ENCODE results near the gene CACNA1S.

The CACNA1S gene

DNA sequence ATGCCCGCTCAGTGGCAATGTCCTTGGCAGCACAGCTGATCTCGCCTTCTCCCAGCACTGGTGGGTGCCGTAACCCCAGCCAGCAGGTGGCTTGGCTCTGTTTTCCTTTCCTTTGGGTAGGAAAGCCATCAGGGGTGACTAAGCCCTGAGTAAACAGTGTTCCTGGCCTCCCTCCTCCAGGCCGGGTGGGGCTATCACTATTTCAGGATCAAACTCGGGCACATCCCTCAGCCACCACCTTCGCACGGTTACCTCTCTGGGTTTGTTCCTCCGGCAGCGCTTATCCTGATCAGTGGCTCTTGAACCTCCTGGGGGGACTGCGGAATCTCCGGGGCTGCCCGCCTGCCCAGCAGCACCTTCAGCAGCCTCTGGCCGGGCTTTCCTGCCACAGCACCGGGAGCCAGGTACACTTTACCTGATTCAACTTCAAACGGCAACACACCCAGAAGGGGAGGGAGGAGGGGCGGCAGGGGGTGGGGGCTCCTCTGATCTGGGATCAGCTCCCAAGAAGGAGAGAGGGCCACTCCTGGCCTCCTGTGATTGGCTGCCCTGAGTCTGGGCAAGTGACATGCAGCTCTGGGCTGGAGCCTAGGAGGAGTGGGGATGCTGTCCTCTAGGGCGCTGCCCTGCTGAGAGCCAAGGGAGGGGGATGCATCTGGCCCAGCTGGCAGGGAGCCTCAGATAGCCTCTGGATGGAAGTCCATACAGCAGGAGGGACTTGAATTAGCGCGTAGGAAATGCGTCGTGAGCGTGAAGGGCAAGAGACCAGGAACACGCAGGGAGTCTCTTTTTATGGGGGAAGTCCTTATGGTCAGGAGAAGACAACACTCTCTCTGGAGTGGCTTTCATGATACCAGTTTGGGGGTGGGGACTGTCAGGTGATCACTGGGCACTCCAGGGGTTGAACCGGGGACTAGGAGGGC is 14.9 kb upstream of the CACNA1S start, which contains the start of gene ASCL5:
Gene ASCL5 (minus strand): TSS at position 353 of the 923 bp plus-strand sequence. CDS start 11,812 bp downstream, outside the sequence.
- no peak within 1 kb of the TSS for H2AFZ ChIP-seq (ENCODE audit: low read length)
- no peak for DNase-seq

DNA sequence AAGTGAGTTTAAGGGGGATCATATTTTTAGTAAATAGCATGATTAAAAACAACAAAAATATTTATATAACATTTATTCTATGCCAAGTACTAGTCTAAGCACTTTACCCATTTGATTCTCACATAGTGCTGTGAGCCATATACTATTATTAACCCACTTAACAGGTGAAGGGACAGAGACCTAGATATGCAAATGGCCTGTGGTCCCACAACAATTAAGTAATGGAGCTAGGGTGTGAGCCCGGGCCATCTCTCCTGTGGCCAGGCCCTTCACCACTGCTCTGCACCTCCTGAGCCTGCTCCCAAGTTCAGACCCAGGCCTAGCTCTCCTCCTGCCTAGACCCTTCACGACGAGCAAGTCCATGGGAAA is 14.2 kb upstream of the CACNA1S start:
- Histone ChIP-seq H3F3A (ENCODE audit: insufficient read depth, low read length) (no peaks in the 10 kb centered on the region), H3K27ac (ENCODE audit: low read length) (no peak overlapping the region), H3K79me2 (ENCODE audit: low read length) (no peaks in the 10 kb centered on the region)

More for the DNA sequence above, 14.9 kb upstream of the CACNA1S start, which contains the start of gene ASCL5:
- Histone ChIP-seq H3K27ac (ENCODE audit: low read length) (no peak within 1 kb of the TSS), H3K79me2 (ENCODE audit: low read length) (no peaks in the 10 kb centered on the region), H3K4me3 (ENCODE audit: low read length) (no peak within 1 kb of the TSS), H3K4me2 (ENCODE audit: low read depth, low read length) (no peak within 1 kb of the TSS), H3F3A (ENCODE audit: insufficient read depth, low read length) (no peaks in the 10 kb centered on the region), H3K9me2 (replicated peaks; ENCODE audit: insufficient read depth, low read length) (no peaks in the 10 kb centered on the region), H4K20me1 (ENCODE audit: insufficient read depth, low read length) (no peaks in the 10 kb centered on the region), H3K9me3 (replicated peaks; ENCODE audit: insufficient read depth, low read length) (no peaks in the 10 kb centered on the region), H3K4me1 (ENCODE audit: low read length) (peaks cover 11% of the 10 kb centered on the region), H3K9ac (ENCODE audit: low read length) (no peak within 1 kb of the TSS), H3K27me3 (replicated peaks; ENCODE audit: insufficient read depth, low read length) (no peaks in the 10 kb centered on the region), H3K36me3 (replicated peaks; ENCODE audit: insufficient read depth, low read length) (no peaks in the 10 kb centered on the region)
- TF ChIP-seq, protein P1, sequence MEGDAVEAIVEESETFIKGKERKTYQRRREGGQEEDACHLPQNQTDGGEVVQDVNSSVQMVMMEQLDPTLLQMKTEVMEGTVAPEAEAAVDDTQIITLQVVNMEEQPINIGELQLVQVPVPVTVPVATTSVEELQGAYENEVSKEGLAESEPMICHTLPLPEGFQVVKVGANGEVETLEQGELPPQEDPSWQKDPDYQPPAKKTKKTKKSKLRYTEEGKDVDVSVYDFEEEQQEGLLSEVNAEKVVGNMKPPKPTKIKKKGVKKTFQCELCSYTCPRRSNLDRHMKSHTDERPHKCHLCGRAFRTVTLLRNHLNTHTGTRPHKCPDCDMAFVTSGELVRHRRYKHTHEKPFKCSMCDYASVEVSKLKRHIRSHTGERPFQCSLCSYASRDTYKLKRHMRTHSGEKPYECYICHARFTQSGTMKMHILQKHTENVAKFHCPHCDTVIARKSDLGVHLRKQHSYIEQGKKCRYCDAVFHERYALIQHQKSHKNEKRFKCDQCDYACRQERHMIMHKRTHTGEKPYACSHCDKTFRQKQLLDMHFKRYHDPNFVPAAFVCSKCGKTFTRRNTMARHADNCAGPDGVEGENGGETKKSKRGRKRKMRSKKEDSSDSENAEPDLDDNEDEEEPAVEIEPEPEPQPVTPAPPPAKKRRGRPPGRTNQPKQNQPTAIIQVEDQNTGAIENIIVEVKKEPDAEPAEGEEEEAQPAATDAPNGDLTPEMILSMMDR (IDR thresholded peaks at IDR 0.05; ENCODE audit: low read length): no peak
- no peak for TF ChIP-seq EZH2phosphoT487 (IDR thresholded peaks at IDR 0.05; ENCODE audit: low read length)
- TF ChIP-seq EZH2 (optimal IDR thresholded peaks at IDR 0.05; ENCODE audit: low read depth, low read length): no peak

DNA sequence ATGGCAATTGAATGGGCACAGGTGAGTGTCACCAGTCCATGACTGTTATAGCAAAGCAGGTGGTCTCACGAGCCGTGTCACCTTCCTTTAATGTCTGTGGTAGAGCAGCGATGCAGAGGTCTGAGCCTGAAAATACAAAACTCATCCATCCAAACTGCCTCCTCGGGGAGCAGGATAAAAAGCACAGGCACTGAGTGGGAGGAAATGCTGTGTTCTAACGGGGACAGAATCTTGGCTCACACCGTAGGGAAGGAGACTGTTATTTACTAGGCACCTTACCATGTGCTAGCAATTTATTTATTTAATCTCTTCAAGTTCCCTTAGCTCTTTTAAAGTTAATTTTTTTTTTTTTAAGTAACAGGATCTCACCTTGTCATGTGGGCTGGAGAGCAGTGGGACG is 13.6 kb upstream of the CACNA1S start:
- Histone ChIP-seq H3K9ac (ENCODE audit: low read length) (no peak overlapping the region), H3K4me3 (ENCODE audit: low read length) (no peak overlapping the region), H3K27ac (ENCODE audit: low read length) (no peak overlapping the region), H3K79me2 (ENCODE audit: low read length) (no peaks in the 10 kb centered on the region), H3K4me1 (ENCODE audit: low read length) (peaks cover 11% of the 10 kb centered on the region), H3K27me3 (replicated peaks; ENCODE audit: insufficient read depth, low read length) (no peaks in the 10 kb centered on the region), H3K9me2 (replicated peaks; ENCODE audit: insufficient read depth, low read length) (no peaks in the 10 kb centered on the region), H3K9me3 (replicated peaks; ENCODE audit: insufficient read depth, low read length) (no peaks in the 10 kb centered on the region), H4K20me1 (ENCODE audit: insufficient read depth, low read length) (no peaks in the 10 kb centered on the region), H3F3A (ENCODE audit: insufficient read depth, low read length) (no peaks in the 10 kb centered on the region), H3K36me3 (replicated peaks; ENCODE audit: insufficient read depth, low read length) (no peaks in the 10 kb centered on the region), H2AFZ (ENCODE audit: low read length) (no peak overlapping the region), H3K4me2 (ENCODE audit: low read depth, low read length) (no peak overlapping the region)
- TF ChIP-seq EZH2 (optimal IDR thresholded peaks at IDR 0.05; ENCODE audit: low read depth, low read length): no peak
- TF ChIP-seq, protein P1 (IDR thresholded peaks at IDR 0.05; ENCODE audit: low read length): no peak
- no peak for TF ChIP-seq EZH2phosphoT487 (IDR thresholded peaks at IDR 0.05; ENCODE audit: low read length)
- no peak for DNase-seq

More for the DNA sequence above, 14.2 kb upstream of the CACNA1S start:
- Histone ChIP-seq H4K20me1 (ENCODE audit: insufficient read depth, low read length) (no peaks in the 10 kb centered on the region), H3K36me3 (replicated peaks; ENCODE audit: insufficient read depth, low read length) (no peaks in the 10 kb centered on the region), H3K4me2 (ENCODE audit: low read depth, low read length) (no peak overlapping the region), H2AFZ (ENCODE audit: low read length) (no peak overlapping the region), H3K4me3 (ENCODE audit: low read length) (no peak overlapping the region), H3K9me3 (replicated peaks; ENCODE audit: insufficient read depth, low read length) (no peaks in the 10 kb centered on the region), H3K27me3 (replicated peaks; ENCODE audit: insufficient read depth, low read length) (no peaks in the 10 kb centered on the region), H3K9ac (ENCODE audit: low read length) (no peak overlapping the region), H3K9me2 (replicated peaks; ENCODE audit: insufficient read depth, low read length) (no peaks in the 10 kb centered on the region), H3K4me1 (ENCODE audit: low read length) (peaks cover 11% of the 10 kb centered on the region)
- DNase-seq: no peak
- TF ChIP-seq EZH2 (optimal IDR thresholded peaks at IDR 0.05; ENCODE audit: low read depth, low read length) (no peak), EZH2phosphoT487 (IDR thresholded peaks at IDR 0.05; ENCODE audit: low read length) (no peak)
- TF ChIP-seq, protein P1 (IDR thresholded peaks at IDR 0.05; ENCODE audit: low read length): no peak

Measured in MM.1S (cell line).